Stromal cell of bone marrow (primary cell): ENCODE results near the gene PDCL3.

Source experiments
- DNase-seq: peaks from one replicate; pipeline ENCODE4 v3.0.0-alpha.2; 2012; ENCODE audit warnings: low read depth

PDCL3 gene

DNA sequence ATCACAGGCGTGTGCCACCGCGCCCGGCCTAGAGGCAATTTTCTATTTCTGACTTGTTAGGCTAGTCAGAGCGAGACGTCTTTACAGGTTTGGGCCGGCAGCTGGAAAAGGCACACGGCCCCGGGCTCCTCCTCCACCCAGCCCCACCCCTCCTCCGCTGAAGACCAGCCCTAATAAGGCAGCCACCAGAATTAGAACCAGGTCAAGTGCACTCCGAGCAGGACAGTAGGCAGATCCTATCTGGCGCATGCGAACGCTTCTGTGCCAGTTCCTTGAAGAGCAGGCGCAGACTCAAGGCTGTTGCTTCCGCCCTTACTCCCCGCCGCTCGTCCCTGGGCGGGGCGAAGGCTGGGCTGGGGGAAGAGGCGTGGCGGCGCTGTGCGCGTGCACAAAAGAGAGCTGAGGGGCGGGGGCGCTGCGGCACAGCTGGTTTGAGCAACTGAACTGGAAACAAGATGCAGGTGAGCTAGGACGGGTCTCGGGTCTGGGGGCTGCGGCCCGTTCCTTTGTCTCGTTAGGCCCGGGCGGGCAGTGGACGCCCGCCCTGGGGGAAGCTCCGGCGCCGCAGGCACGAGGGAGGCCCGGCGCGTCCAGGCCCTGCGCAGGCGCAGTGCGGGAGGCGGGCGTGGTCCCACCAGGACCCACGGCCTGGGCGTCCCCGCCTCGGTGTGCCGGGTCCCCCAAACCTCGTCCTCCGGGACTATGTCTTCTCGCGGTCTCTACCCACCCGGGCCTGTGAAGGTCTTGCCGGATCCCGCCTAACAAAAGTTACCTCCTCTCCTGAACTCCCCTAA, at the start of gene PDCL3:
Gene PDCL3, plus strand, starts transcription at position 381 of the 794 bp plus-strand sequence. Its CDS starts 75 bp downstream, at position 456.
- peak; percentile 99 for DNase-seq

DNA sequence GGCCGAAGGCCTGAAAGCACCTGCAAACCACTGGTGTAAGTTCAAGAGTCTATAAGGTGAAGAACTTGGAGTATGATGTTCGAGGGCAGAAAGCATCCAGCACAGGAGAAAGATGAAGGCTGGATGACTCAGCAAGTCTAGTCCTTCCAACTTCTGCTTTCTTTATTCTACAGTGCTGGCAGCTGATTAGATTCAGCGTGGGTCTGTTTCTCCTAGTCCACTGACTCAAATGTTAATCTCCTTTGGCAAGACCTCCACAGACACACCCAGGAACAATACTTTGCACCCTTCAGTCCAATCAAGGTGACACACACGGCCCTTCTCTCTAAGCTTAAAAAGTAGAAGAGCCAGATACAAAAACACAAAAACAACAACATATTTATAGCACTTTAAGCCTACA, 49.1 kb upstream of the PDCL3 start:
- DNase-seq = no peak

DNA sequence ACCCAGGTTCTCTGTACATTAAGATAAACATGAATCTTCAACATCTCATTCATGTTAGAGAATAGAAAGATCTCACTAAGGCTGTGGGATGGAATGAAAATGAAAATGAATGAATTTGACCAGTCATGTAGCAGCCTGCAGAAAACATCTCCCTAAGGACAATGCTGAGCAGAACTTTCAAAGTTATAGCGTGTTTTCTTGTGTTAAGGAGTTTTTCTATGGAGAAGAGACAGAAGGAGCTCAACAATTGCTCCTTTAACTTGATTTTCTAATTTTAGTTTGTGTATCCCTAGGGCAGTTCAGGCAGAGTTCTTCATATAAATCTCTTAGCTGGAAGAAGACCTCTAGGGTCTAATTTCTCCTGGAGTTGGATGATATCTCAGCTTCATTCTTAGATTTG, 45.2 kb upstream of the PDCL3 start:
- DNase-seq = no peak

DNA sequence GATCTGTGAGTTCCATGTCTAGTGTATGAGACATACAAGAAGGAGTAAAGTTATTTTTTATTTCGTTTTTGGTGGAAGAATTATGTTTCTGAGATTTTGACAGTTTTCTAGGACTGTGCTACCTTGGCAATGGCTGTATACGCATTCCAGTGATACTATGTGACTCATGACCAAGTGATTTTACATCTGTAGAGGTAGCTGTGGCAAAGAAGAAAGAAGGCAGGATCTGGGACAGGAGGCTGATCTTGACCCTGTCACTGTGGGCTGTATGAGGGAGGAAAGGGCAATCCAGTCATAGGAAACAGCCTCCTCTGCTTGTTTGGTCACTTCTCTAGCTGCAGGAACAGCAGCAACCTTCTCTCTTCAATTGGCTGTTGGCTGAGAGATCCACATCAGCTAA, 44.0 kb upstream of the PDCL3 start:
- no peak for DNase-seq

DNA sequence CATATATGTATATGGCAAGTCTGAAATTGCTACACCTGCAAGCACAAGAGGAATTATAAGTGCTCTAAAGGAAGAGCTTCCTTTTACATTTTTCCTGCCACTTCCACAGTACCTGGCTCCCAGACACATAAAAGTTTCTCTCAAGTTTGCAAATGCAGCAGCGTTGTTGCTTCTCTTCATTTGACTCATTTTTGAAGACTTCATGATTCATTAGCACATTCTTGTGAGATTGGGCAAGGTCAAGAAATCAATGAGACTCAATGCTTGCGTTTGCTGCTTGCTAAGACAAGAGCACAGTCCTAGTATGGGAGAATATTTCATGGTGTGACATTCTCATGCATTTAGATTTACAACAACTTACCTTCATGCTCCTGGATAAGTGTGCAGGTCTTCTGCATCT, 42.6 kb upstream of the PDCL3 start:
- DNase-seq = no peak

DNA sequence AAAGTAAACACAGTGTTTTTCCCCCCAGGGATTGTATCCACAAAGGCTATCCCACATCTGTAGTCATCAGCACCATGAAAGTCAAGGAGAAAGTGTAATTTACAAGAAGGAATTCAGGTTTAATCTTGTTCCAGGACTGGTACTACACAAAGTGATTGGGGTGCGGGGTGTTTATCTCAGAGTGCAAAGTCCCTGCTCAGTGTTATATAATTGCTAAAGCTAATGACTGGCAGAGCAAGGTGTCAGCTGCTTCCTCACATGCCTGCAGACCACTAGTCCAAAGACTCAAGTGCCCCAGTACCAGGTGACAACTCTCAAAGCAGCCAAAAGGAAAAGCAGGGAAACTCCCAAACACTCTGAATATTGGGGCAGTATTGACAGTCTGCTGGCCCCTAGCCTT, 40.4 kb upstream of the PDCL3 start:
- no peak for DNase-seq

DNA sequence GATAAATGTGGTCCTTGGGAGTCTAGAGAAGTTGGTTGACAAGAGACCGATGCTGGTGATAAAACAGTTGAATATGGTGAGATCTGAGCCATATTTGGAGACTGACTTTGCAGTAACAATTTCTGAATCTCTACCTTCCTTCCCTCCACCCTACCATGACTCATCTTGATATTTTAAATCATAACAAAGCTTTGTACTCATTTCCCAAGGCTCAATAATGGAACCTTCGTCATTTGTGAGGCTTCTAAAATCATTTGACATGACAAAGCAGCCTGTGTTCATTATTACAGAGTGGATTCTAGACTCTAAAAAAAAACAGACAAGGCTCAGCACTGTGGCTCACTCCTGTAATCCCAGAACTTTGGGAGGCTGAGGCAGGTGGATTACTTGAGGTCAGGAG, 38.5 kb upstream of the PDCL3 start:
- peak; percentile 29 for DNase-seq

DNA sequence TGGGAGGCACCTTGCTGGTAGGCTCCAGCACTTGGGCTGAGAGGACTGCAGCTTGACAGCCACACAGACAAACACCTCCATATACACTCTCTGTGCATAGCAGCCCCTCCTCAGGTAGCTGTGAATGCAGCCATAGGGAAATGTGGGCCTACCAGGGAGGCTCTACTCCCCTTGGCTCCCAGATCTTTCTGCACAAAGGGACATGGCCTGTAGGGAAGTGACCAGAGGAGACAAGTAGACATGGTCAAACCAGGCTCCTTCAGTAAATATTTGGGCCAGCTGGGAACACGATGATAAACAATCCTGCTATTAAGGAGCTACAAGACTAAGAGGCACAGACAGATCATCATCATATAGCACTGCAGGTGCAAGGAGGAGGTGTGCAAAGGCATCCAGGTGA, 35.9 kb upstream of the PDCL3 start:
- DNase-seq = no peak

DNA sequence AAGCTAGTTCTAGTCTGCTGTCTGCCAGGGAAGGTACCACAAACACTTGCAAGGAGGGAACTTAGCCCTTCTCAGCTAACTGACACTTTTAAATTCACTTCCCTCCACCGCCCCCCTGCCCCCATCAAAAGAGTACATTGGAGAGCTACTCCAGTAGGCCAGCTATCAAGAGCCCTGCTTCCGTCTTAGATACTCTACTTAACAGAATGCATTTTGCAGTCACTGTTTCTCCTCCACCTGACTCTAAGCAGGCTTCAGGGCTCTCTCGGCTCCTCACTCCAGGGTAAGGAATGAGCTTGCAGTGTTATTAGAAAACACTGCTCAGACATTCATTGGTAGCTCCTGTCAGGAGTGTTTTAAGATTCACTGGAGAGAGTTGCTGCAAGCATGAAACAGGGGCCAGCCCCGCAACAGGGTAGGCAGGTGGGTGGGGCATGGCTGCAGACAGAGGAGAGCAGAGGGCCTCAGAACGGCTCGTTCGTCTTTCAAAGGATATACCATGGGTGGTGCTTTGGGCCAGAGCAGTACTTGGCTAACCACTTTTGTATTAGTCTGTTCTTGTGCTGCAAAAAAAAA, 35.3 kb upstream of the PDCL3 start:
- DNase-seq = no peak

DNA sequence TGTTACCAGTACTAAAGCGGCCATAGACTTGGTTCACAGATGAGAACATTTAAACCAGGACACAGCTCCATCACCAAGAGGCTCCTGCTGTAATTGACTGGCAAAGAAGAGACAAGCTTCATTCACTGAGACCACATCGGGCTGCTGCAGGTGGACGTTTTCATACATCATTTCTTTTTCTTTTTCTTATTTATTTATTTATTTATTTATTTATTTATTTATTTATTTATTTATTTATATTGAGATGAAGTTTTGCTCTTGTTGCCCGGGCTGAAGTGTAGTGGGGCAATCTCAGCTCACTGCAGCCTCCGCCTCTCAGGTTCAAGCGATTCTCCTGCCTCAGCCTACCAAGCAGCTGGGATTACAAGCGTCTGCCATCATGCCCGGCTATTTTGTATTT, 33.6 kb upstream of the PDCL3 start:
- no peak for DNase-seq

DNA sequence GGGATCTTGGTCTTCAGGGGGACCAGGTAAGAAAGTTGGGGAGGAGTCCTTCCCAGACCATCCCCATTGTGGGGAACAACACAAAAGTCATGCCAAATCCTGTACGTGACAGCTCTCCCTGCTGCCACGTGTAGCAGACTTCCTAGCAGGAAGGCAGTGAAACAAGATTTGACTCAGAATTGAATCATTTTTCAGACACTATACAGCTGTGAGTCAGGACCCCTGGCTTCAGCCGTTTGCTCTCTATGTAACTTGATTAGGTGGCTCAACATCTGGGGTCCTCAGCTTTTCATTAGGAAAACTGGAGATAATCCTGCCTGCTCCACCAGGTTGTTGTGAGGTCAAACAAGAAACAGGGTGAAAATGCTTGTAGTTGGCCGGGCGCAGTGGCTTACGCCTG, 32.9 kb upstream of the PDCL3 start:
- DNase-seq = no peak

DNA sequence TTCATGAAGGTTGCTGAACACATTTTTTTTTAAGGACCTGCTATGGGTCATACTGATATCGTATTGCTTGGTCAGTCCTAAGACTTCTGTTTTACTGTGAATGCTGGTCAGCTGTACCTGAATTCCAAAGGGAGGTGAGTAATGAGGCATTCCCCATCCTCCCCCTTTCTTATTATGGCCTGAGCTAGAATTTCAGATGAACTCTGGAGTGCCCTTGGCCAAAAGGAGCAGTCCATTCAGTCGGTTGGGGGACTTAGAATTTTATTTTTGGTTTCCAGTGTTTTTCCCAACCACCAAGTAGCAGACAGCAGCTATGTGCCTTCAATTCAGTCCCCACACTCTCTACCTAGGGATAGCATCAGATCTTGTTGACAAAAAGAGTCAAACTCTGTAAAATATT, 26.9 kb upstream of the PDCL3 start:
- DNase-seq = no peak

DNA sequence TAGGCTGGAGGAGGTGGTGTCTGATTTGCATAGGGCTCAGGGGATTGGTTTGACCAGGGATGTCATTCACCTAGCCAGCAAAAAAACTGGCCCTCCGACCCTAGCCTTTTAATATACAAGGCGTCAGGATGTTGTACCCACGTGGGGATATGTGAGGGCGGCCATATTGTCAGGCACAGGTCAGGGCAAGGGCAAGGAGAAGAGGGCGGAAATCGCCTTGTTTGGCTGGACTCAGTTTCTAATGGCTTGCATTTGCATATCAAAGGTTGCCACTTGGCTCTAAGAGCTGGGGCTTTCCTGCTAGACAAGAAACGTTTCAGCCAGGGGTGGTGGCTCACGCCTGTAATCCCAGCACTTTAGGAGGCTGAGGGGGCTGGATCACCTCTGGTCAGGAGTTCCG, 24.9 kb upstream of the PDCL3 start:
- DNase-seq = no peak

DNA sequence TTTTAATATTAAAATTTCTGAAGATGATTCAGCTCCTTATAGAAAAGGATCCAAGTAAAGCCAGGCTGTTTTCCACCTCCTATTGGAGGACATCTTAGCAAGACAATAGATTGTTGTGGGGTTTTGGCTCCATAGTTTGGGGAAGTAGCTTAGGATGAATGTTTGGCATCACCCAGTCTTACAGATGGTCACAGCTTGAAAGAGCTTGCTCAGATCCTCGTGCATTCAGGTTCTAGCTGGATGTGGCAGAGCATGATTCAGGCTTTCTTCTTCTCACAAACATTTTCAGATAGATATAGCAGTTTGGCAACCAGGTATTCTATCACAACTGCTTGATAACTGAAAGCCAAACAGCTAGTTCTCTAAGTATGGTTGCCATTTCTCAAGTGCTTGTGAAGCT, 23.6 kb upstream of the PDCL3 start:
- DNase-seq = no peak

DNA sequence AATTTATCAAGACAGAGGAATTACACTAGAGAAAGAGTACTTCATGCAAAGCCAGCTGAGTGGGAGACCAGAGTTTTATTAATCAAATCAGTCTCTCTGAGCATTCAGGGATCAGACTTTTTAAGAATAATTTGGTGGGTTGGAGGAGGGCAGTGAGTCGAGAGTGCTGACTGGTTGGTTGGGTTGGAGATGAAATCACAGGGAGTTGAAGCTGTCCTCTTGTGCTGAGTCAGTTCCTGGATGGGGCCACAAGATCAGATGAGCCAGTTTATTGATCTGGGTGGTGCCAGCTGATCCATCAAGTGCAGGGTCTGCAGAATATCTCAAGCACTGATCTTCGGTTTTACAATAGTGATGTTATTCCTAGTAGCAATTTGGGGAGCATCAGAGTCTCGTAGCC, 21.4 kb upstream of the PDCL3 start:
- no peak for DNase-seq

DNA sequence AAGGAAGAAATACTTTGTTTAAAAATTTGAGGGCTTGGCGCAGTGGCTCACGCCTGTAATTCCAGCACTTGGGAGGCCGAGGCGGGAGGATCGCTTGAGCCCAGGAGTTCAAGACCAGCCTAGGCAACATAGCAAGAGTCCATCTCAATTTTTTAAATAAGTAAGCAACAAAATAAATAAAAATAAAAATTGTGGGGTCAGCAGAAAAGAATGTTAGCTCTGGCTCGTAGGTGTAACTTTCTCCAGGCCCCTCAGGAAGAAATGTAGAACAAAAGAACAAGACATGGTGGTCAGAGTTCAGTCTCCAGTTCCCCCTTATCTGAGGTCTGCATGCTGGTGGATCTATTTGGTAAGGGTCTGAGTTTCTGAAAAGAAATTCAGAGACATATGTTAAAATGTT, 20.4 kb upstream of the PDCL3 start:
- no peak for DNase-seq

DNA sequence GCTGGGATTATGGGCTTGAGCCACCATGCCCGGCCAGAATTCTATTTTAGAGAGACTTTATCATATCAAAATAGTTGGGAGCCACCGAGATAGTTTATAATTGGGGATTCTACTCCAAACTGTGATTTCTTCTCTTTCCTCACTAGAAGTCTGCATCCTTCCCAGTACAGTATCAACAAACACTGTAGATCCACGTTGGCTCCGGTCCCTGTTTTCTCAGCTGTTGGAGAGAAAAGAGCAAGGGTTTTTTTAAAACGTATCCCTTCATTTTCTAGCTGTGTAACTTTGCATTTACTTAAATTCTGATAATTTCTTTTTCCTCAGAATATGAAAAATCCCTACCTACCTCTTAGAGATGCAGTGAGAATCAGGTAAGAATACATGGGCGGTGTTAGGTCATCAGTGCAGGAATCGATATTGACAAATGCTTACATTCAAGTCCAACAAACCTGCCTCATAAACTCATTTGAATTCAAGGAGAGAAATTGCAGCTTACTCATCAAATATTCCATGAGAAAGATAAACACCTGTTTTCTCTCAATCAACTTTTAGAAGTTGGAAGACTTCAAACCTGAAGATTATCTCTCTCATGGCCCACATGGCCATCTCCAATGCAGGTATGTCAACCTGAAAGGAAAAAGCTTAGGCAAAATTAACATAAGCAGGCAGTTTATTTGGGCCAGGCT, 17.7 kb upstream of the PDCL3 start:
- DNase-seq = no peak

DNA sequence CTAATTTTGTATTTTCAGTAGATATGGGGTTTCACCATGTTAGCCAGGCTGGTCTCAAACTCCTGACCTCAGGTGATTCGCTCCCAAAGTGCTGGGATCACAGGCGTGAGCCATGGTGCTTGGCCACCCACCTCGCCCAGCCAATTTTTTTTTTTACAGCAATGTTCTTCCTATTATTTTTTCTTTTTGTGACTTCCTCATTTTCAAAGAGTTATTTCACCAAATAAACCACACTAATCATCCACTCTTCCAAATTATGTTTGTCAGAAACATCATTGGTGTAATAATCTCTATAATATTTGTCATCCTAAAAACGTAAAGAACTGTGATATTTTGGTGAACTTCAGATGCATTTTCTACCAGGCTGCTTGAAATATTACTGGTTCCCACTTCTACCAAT, 16.3 kb upstream of the PDCL3 start:
- DNase-seq = no peak

DNA sequence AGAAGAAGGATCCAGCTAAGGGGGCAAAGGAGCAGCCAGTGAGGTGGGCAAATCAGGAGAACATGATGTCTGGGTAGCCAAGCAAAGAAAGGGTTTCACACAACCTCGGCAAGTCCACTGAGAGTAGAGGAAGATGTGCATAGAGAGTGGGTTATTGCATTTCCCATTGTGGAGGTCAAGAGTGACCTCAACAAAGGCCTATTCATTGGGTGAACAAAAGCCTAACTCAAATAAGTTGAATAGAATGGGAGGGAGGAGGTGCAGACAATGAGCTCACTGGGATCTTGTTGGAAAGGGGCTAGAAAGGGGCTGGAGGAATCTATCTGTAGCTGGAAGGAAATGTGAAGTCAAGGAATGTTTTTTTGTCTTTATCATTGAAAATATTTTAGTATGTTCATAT, 14.0 kb upstream of the PDCL3 start:
- DNase-seq = no peak

DNA sequence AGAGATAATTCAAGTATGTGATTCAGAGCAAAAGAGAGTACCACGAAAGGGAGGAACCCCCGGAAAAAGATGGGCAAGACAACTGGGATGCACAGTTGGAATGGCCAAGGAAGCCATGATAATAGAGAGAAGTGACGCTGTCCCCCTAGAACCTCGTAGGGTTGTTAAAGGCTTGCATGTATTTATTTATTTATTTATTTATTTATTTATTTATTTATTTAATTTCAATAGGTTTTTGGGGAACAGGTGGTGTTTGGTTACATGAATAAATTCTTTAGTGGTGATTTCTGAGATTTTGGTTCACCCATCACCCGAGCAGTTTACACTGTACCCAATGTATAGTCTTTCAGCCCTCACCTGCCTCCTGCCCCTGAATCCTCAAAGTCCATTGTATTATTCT, 11.5 kb upstream of the PDCL3 start:
- DNase-seq = no peak

DNA sequence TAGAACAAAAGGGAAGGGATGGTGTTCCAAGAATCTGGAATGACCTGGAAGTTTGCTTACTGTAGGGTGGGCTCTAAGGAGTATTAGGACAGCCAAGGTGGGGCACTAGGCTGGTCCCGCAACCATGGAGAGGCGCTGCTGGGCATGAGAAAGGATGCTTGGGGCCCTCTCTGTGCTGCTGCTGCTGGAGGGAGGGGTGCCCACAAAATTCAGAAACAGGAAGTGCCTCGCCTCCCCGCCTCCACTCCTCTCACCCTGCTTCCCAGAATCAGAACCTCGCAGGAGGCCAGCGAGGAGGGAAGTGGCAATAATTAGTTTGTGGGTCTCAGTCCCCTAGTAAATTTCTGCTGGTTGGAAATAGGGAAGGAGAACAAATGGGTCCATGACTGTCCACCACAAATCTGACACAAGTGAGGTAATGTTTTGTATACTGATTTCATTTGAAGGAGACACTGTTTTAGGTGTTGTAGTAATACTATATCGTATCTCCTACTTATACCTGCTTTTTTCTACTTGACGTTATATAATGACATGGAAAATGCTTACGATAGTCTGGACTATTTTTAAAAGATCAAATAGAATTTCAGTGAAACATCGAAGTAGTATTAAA, 7.9 kb upstream of the PDCL3 start:
- DNase-seq = no peak

DNA sequence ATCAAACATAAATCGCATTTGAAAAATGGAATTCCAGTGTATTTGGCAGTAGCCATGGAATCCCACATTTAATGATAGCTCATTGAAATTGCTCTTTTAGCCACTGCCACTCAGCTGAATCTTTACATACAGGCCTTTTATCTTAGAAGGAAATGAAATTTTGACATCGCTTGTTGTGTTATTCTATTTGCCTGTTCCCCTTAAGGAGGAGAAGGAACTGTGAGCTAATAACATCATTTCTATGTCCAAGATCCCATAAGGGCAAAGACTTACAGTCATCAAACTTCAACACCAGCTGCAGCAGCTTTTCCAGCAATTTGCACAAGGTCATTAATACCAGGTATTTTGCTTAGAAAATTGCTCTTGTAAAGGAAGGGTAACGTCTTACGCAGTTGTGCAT, 6.0 kb upstream of the PDCL3 start:
- DNase-seq = no peak

DNA sequence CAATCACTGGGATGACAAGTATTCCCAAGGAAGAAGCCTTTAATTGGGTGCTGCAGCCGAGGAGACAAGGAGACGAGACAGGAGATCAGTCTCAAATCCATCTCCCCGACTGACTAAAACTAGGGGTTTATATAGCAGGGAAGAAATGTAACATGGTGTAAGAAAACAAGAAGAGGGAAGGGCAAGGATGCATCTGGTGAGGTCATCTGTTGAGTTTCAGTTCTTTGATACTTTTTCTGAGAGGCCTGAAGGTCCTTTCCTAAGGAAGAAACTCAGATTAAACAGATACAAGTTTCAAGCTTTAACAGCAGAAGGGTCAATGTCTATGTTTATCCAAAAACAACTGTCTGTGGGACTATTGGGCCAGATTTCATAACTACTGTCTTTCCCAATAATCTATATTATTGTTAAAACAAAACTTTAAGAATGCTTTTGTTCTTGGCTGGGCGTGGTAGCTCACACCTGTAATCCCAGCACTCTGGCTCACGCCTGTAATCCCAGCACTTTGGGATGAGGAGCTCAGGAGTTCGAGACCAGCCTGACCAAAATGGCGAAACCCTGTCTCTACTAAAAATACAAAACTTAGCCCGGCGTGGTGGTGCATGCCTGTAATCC, 2.5 kb upstream of the PDCL3 start:
- no peak for DNase-seq
